IMR-90 (cell line): ENCODE data around the gene LRRIQ4.

Experiments
- BHLHE40 ChIP-seq: fragments of 150-350 bp; IDR thresholded peaks from 2 replicates; pipeline ENCODE4 v1.6.1; 2016; ENCODE audit warnings: mild to moderate bottlenecking, low read depth, low read length
- CEBPB ChIP-seq: IDR thresholded peaks from 2 replicates; pipeline ENCODE4 v1.6.1; 2012; ENCODE audit warnings: low read depth, low read length, improper control_type of control experiment
- CHD1 ChIP-seq: IDR thresholded peaks from 2 replicates; pipeline ENCODE4 v1.6.1; 2012; ENCODE audit warnings: low read depth, low read length, improper control_type of control experiment
- MXI1 ChIP-seq: IDR thresholded peaks from 2 replicates; pipeline ENCODE4 v1.6.1; 2012; ENCODE audit warnings: low read depth, mild to moderate bottlenecking, low read length, moderate library complexity, borderline replicate concordance
- NFE2L2 ChIP-seq: fragments of 150-350 bp; IDR thresholded peaks from 2 replicates; pipeline ENCODE4 v1.6.1; 2016; ENCODE audit warnings: low read depth, mild to moderate bottlenecking, low read length
- POLR2A ChIP-seq: IDR thresholded peaks from 2 replicates; pipeline ENCODE4 v1.6.1; 2012; ENCODE audit warnings: mild to moderate bottlenecking, low read depth, low read length
- RAD21 ChIP-seq: IDR thresholded peaks from 2 replicates; pipeline ENCODE4 v1.6.1; 2012; ENCODE audit warnings: low read length, improper control_type of control experiment
- RFX5 ChIP-seq: IDR thresholded peaks from 2 replicates; pipeline ENCODE4 v1.8.0; 2012; ENCODE audit warnings: low read depth, mild to moderate bottlenecking, low read length, moderate library complexity
- TF ChIP-seq, protein P1 (sequence below): conservative IDR thresholded peaks from 2 replicates; pipeline ENCODE4 v1.5.1; 2012; ENCODE audit warnings: mild to moderate bottlenecking, low read depth, low read length, improper control_type of control experiment
- TF ChIP-seq, protein P2 (sequence below): fragments of 150-350 bp; IDR thresholded peaks from 2 replicates; pipeline ENCODE4 v1.6.1; 2017; ENCODE audit warnings: mild to moderate bottlenecking, antibody characterized with exemption, low read length, low read depth
- TF ChIP-seq, protein P3 (sequence below): fragments of 150-350 bp; IDR thresholded peaks from 2 replicates; pipeline ENCODE4 v1.6.1; 2016; ENCODE audit warnings: low read depth, mild to moderate bottlenecking, low read length, moderate library complexity, borderline replicate concordance

DNA sequence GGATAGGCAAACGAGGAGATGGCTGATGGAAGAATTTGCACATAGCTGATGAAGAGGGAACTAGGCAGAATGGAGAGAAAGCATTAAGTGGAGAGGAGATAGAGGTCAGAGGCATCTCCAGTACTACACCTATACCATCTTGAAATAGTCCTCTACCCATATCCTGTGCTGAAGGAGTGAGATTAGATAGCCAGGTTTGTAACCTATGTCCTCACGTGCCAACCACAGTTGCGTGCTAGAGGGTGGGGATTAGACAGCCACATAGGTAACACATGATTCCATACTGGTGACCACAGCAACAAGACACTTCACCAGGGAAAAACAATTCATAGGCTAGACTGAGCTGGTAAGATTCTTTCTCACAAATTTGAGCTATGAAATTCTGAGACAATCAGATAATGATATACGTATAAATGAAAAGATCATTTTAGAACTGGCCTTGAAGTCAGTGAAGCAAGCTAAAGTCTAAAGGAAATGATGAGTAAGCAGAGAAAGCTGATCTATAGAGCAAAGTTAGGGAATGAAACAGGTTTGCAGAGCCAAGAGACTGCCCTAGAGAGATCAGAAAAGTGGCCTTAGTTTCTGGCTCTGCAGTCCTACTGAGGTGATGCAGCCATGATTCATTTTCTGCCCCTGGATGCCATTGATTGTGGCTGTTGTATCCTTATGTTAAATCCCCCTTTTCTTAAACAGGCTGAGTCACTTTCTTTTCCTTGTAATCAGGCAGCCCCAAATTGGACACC, 21.8 kb upstream of the LRRIQ4 start:
- TF ChIP-seq, protein P1, sequence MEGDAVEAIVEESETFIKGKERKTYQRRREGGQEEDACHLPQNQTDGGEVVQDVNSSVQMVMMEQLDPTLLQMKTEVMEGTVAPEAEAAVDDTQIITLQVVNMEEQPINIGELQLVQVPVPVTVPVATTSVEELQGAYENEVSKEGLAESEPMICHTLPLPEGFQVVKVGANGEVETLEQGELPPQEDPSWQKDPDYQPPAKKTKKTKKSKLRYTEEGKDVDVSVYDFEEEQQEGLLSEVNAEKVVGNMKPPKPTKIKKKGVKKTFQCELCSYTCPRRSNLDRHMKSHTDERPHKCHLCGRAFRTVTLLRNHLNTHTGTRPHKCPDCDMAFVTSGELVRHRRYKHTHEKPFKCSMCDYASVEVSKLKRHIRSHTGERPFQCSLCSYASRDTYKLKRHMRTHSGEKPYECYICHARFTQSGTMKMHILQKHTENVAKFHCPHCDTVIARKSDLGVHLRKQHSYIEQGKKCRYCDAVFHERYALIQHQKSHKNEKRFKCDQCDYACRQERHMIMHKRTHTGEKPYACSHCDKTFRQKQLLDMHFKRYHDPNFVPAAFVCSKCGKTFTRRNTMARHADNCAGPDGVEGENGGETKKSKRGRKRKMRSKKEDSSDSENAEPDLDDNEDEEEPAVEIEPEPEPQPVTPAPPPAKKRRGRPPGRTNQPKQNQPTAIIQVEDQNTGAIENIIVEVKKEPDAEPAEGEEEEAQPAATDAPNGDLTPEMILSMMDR = no peak
- TF ChIP-seq, protein P2, sequence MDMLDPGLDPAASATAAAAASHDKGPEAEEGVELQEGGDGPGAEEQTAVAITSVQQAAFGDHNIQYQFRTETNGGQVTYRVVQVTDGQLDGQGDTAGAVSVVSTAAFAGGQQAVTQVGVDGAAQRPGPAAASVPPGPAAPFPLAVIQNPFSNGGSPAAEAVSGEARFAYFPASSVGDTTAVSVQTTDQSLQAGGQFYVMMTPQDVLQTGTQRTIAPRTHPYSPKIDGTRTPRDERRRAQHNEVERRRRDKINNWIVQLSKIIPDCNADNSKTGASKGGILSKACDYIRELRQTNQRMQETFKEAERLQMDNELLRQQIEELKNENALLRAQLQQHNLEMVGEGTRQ = no peak
- TF ChIP-seq BHLHE40 (no peak), RFX5 (no peak), CHD1 (no peak), RAD21 (no peak), CEBPB (no peak), POLR2A (no peak), MXI1 (no peak), NFE2L2 (no peak)
- TF ChIP-seq, protein P3, sequence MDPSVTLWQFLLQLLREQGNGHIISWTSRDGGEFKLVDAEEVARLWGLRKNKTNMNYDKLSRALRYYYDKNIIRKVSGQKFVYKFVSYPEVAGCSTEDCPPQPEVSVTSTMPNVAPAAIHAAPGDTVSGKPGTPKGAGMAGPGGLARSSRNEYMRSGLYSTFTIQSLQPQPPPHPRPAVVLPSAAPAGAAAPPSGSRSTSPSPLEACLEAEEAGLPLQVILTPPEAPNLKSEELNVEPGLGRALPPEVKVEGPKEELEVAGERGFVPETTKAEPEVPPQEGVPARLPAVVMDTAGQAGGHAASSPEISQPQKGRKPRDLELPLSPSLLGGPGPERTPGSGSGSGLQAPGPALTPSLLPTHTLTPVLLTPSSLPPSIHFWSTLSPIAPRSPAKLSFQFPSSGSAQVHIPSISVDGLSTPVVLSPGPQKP = no peak
